ENCODE measurements around the gene SERPINE3.

Gene SERPINE3

DNA sequence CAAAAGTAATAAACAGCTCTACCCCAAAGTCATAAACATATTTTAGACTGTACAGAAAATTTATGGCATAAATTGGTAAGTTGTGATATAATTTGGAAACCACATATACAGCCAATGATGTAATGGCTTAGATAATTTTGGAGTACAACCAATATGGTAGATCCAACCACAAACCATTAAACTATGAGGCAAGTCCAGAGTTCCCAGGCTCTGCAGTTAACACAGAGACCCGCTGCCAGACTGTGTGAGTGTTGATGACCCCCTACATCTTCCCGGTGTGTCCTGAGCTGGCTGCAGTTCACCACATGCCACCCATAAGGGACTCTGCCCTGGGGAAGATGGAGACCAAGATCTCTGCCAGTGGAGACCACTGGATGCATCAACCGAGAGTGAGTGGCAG lies 9.9 kb upstream of the SERPINE3 start:
- DNase-seq = no peak

DNA sequence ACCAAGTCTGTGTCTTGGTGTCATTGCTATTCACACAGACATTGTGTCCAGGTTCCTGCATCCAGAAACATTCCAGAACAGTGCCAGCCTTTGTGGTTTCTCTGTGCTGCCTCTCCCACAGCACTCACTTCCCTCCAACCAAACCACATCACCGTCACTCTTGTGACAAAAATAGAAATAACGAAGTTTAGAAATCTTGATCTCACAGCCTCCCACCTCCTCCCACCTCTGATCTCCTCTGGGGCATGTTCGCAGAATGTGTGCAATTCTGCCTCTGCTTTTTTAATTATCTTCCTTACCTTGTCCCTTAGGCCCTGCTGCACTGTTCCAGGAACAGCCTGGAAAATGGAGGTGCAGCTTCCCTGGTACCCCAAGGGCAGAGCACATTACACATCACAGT lies 8.7 kb upstream of the SERPINE3 start:
- DNase-seq = no peak

- DNase-seq = no peak
These were observed 8.1 kb upstream of the SERPINE3 start for GRCh38 chr13:51331354-51331861.

DNA sequence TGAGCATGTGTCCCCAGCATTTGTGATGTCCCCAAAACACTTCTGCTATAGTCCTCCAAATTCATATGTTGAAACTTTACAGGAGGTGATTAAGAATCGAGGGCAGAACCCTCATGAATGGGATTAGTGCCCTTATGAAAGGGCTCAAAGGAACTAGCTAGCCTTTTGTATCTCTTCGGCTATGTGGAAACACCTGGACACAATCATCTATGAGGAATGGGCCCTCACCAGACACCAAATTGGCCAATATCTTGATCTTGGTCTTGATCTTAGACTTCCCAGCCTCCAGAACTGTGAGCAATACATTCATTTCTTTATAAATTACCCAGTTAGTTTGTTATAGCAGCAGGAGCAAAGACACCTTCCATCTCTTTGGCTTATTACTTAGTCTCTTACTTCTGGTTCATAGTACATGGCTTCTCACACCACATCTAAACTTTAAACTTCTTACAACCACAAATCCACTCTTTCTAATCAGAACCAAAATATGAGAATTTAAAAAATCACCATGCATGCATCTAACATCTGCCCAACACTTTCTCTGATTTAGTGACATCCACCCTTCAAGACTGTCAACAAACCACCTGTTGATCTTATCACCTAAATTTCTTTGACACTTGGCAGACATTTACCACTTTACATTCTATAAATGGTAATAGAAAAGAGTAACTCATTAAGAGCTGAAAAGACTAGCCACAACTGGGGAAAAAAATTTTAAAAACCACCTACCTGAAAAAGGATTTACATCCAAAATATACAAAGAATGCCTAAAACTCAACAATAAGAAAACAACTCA lies 6.7 kb upstream of the SERPINE3 start:
- no peak for DNase-seq

GRCh38 chr13:51333421-51333820 lies 6.1 kb upstream of the SERPINE3 start:
- DNase-seq = no peak

DNA sequence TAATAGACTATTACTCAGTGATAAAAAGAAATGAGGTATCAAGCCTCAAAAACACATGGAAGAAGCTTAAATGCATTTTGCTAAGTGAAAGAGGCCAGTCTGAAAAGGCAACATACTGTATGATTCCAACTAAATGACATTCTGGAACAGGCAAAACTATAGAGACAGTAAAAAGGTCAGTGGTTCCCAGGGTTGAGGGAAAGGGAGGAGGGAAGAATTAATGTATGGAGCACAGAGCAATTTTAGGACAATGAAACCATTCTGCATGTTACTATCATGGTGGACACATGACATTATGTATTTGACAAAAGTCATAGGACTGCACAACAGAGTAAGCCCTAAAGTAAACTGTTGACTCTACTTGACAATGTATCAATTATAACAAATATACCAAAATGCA lies 5.7 kb upstream of the SERPINE3 start:
- no peak for DNase-seq

GRCh38 chr13:51336746-51337145 lies 2.7 kb upstream of the SERPINE3 start:
- DNase-seq = no peak

DNA sequence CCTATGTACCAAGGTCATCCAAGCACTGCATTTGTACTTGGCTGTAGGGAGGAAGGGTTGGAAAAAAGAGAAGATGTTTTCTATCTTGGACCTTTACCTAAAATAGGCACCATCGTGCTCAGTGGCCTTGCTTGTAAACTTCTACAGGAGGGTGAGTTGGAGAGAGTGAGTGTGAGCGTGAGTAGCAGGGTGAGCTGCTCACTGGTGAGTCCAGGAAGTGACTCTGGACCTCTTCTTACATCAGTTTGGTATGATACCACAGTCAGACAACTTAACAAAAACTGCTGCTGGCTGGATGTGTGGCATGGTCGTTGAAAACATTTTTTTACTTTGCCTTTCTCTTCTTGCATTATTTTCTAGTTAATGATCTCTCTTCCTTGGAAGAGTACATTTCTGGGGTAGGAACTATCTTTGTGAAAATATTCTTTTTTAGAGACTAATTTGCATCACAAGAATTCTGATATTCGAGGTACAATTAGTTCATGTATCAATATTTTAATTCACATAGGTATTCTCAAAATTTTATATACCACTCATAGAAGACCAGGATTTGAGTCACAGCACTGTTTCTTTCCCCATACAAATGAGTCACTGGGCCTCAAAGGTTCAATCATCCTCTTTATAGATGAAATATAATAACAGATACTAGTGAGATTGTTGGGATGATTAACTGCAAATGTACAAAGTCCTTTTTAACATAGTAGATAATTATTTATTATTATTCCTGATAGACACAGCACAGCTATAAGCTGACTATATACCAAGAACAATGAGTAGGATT lies 651 bp downstream of the SERPINE3 start:
- no peak for DNase-seq

GRCh38 chr13:51341232-51341631 lies 1.7 kb downstream of the SERPINE3 start:
- DNase-seq = no peak

DNA sequence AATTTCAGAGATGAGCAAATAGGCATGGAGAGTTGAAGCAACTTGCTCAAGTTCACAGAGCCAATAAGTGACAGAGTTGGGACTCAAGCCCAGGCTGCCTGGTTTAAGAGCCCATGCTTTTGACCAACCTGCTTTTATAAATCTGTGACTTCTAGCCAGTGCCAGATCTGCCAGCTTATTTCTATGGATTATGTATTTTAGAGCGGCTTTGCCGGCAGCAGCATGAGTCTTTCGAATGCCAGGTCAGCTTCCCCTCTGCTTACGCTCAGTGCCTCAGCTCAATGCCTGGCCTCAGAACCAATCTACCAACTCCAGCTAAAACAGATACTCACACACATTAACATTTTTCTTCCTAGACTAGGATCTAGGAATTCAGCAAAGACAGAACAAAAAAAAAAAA lies 2.3 kb downstream of the SERPINE3 start:
- no peak for DNase-seq

DNA sequence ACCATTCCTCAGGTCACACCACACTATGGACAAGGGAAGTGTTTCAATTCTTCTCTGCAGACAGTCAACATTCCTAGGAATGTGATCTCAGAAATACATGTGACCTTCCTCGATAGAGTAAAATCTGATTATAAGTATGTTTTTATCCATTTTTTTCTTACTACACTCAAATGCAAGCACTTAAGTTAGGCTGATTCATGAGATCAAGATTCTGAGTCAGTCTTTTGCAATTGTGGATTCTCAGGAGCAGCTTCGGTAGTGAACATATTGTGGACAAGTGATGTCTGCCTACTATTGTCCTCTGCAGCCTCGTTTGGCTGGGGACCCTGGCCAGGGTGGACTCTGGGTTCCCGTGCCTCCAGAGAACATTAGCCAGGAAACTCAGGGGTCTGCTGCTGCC lies 3.2 kb downstream of the SERPINE3 start:
- DNase-seq = no peak

- no peak for DNase-seq
These were observed 4.0 kb downstream of the SERPINE3 start for GRCh38 chr13:51343475-51343874.

DNA sequence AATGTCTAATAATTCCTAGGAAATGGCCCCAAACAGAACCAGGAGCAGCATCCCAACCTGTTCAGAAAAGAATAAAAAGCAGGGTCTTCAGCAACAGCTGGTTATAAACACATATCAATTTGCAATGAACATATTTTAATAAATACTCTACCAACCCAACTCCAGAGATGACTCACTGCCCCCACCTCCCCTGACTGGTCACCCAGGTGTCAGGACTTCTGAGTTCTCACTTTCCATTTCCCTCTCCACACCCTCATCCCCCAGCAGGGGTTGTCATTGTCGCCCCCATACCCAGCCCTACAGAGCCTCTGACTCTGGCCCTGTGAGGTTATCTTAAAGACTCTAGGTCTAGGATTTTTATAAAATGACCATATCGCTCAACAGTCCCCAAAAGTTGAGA lies 6.9 kb downstream of the SERPINE3 start:
- DNase-seq = no peak

GRCh38 chr13:51347099-51347498 lies 7.6 kb downstream of the SERPINE3 start:
- no peak for DNase-seq

DNA sequence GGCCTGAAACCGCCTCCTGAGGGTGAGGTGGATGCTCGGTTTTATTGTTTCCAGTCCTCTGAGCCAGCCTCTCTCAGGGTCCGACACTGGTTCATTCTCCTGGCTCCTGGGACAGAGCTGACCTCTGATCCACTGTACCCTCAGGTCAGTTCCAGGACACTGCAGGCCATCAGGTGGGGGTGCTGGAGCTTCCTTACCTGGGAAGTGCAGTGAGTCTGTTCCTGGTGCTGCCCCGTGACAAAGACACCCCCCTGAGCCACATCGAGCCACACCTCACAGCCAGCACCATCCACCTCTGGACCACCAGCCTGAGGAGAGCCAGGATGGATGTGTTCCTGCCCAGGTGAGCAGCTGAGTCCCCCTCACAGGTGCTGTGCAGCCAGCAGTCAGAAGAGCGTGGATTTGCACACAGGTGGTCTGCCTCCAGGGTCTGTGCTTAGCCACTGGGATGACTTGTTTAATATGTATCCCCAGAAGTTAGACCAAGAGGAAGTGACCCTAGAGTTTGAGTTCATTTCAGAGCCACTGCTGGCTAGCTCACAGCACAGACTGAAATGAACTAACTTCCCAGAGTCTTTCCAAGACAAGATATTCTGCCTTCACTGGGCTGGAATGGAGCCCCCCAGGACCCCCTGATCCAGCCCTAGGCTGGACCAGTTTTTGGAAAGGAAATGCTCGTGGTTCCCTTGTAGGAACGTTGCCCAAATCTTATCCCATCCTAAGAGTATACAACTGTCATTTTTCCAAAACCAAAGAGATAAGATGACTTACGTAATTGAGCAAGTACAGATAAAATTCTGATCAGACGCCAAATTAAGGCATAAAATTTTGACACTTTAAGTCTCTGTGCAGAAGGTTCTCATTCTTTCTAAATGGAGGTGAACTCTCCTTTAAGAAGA lies 8.8 kb downstream of the SERPINE3 start:
- DNase-seq = no peak

DNA sequence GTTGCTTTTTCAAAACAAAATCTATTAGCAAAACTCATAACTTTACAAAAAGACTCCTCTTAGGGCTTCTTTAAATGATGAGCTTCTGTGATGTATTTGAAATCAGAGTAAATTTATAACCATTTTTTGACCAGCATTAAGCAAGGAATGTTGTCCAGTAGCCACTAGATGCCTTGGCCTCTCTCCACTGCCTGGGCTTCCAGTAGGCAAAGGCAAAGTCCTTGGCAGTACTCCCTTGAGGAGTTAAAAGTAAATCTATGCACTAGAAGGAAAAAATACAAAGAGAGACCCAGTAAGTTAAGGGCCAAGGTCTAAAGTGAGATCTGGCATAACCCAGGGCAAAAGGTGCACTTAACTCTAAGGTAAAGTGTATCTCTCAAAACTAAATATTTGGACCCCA lies 9.5 kb downstream of the SERPINE3 start:
- DNase-seq = no peak

GRCh38 chr13:51355217-51355616 lies 15.7 kb downstream of the SERPINE3 start:
- no peak for DNase-seq

DNA sequence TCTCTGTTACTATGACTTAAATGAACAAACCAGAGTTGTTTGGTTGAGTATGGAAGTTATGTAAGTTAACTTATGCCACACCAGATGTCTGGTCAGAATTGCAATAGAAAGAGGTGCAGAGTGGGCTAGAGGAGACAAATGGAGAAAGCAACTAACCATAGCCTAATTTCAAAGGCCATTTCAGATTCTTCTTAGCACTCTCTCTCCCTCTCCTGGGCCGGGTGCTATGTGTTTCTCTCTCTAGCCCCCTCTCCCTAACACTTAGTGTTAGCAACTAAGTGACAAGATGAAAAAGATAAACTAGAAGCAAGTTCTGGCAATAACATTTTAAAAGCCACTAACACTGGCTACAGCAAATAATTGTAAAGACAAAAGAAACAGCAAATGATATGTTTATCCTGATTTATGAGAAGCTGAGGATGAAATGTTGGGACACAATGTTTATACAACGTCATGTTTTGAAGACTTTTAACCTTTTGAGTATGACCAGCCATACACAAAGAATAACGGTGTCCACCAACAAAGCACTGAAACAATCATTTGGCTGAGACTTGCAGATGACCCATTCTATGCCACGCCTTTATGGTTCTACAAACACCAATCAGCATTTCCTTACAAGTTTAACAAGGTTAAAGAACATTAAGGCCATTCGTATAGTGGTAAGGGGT lies 18.6 kb downstream of the SERPINE3 start:
- DNase-seq = no peak

DNA sequence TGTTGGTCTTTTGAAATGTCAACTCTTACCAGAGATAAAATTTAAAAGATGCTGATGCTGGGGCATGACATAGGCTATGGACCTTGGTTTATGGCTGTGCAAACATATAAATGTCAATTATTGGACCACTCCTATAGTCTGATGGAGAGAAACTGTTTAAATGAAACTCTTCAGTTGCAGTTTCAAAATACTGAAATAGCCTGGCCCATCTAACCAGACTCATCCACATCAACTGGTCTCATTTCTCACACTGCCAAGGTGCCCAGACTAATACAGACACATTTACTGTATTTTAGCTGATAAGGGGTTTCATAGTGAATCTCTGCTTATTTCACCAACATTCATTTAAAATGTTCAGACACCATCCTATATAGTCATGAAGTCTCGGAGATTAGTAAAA lies 19.9 kb downstream of the SERPINE3 start:
- no peak for DNase-seq

DNA sequence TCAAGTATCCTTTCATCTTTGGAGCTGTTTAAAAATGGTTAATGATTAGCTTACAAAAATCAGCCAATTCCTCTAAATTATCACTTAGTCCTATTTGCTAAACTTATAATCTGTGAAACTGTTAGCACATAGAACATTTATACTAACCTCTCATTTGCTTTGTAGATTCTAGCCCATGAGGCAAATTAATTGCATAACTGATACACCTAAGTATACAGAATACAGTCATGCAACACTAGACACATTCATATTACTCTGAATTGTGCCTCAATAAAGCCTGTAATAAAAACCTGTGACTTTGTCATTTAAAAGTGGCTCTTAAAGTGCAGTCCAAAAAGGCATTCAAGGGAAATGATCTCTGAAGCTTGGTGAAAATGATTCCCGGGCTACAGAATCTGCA lies 21.0 kb downstream of the SERPINE3 start:
- DNase-seq = no peak

GRCh38 chr13:51361106-51361505 lies 21.6 kb downstream of the SERPINE3 start:
- DNase-seq = no peak

- no peak for DNase-seq
These were observed 24.1 kb downstream of the SERPINE3 start for GRCh38 chr13:51363625-51364024.
